GM18508 (cell line): ENCODE data around the gene FSTL5.
A peak's percentile ranks its signal among the peaks of the same experiment; 100 is the strongest.

Experiments
- ATAC-seq: cut with Tn5 transposase; IDR thresholded peaks from one replicate; pipeline ENCODE4 v1.9.1; 2021; ENCODE audit warnings: moderate number of reproducible peaks; ENCODE audit not compliant: insufficient read depth, unreplicated experiment

Gene FSTL5

GRCh38 chr4:161629694-161630441, 533.9 kb downstream of the FSTL5 start:
- no peak for ATAC-seq

GRCh38 chr4:161604516-161605300, 559.1 kb downstream of the FSTL5 start:
- ATAC-seq, result no peak

- no peak for ATAC-seq
These were observed 562.8 kb downstream of the FSTL5 start for GRCh38 chr4:161601011-161601410.

- ATAC-seq, result no peak
These were observed 568.5 kb downstream of the FSTL5 start for GRCh38 chr4:161595230-161595771.

- no peak for ATAC-seq
These were observed 578.8 kb downstream of the FSTL5 start for GRCh38 chr4:161585011-161585410.

DNA sequence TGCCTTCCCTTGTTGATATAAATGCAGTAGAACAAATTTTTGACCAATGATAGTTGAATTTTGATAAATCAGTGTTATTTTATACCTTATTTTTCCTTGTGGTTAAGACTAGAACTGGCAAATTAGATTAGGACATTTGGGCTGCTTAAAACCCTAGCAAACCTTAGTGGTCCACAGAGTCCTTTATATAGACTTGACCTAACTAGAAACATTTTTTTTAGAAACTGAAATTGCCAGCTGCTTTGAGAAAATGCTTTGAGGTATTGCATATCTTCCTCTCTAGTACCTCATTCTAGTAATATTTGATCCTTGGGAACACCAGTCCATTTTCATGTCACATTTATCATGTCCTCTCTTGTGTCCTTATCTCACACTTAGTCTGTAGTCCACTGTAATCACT, 580.3 kb downstream of the FSTL5 start:
- ATAC-seq, result no peak

DNA sequence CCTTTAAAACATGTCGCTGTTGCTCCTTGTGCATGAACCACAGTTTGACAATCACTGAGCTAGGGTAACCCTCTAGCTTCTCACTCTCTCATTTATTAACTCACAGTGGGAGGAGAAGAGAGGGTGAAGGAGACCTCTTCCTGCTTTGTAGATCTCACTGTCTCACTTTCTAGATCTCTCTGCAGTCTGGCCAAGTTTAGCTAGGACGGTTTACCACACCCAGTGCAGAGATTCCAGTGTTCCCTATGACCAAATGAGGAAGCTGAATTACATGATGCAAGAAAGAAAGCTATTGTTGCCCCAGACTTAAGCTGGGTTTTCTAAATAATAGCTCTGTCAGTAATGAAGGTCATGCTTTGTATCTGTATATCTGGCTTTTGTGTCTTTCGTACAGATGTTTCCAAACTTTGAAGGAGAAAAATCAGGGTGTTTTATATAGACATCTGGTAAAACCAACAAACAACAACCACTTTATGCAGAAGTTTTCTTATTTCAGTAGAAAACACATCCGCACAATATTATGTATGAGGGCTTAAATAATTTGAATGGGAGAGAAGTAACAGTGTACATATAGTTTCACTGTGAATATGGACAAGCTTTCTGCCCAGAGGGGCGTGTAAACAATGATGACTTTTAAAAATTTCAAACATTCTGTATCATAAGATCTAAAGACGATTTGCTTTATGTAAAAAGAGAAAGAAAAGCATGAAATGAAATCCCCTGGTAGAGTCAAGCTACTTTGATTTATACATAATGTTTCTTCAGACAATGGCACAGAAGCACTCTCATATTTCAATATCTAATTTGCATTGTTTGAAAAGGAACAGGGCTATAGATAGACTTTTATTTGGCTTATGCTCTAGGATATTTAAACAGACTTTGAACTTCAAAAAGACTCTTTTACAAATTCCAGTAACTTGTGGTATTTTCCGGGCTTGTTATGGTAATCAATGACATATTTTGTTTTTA, 582.3 kb downstream of the FSTL5 start:
- no peak for ATAC-seq

- ATAC-seq, result no peak
These were observed 586.1 kb downstream of the FSTL5 start for GRCh38 chr4:161577579-161578301.

DNA sequence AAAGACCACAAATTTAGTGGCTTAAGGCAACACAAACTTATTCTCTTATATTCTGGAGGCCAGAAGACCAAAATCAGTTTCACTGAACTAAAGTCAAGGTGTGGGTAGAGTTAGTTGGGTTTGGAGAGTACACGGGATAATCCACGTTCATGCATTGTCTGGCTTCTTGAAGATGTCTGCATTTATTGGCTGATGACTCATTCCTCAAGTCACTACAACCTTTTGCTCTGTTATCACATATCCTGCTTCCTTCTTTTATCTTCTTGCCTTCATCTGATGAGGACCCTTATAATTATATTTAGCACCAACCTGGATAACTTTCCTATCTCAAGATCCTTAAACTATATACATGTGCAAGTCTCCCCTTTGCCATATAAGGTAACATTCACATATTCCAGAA, 590.0 kb downstream of the FSTL5 start:
- no peak for ATAC-seq

DNA sequence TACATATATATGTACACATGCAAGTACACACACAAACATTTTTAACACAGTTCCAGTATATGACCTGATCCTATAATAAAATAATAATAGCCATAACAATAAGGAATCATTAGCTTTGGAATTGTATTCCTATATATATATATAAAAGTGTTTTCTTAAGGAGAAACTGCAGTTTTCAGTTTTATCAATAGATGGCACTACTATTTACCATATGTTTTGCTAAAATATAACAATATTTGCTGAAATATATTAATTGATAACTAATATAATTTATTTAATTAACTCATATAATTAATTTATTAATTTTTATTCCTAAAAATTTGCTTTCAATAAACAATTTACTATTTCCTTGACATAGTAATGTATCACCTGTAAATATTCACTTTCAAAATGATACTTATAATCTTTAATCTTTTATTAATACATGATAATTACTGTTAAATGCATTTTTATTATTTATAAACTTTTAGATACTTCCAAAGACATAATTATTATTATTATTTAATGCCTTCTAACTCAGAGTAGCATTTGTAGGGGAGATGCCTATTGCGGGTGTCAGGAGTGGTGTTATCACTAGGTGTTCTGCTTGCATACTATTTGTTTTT, 599.5 kb downstream of the FSTL5 start:
- no peak for ATAC-seq

DNA sequence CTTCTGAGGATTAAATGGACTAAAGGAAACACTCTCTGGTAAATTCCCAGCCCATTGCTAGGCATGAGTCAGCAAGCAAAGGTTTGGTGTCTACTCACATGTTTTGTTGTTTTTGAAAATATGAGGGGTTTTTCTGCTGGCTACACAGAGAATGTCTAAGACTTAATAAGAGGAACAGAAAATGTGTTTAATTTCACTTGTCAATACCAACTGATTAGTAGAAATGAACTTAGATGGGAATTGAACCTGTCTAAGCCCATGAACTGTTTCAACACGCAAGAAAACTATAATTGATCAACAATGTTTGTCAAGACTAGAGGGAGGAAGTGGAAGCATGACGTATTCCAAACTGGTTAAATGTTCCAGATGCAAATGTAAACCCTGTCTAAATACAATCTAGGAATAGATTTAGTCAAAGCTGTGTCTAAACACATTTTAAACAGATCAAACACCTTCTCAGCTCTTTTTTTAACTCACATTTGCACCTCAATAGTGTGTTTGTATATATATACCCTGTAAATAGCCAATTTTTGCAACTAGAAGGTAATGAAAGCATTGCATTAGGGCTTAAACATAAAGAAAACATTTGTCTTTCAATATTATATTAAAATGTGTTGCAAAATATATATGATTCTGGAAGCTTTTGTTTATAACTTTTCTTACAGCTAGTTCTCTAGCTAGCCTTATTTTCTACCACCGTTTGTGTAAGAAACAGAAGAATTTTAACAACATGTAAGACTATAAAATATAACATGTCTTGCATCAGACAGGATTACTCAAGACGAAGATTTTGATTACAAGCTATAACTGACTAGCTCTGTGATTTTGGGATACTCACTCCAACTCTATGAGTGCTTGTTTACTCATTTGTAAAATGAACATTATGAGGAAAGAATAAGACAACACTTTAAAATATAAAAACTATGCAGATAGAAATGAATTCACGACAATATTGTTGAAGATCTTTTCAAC, 607.8 kb downstream of the FSTL5 start:
- peak; percentile 88 for ATAC-seq

GRCh38 chr4:161554372-161554990, 609.3 kb downstream of the FSTL5 start:
- no peak for ATAC-seq

DNA sequence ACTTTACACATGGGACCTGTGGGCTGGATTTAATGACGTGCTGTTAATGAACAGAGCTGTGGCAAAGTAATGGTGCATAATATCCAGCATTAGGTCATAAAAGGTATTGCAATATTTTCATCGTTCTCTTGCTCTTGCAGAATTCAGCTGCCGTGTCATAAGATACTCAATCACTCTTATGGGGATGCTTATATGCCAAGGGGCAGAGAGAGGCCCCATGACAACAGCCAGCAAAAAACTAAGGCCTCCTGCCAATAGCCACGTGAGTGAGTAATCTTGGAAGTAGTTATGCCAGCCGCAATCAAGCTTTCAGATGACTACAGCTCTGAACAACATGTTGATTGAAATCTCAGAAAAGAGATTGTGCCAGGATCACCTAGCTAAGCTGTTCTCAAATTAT, 616.9 kb downstream of the FSTL5 start:
- ATAC-seq, result no peak

DNA sequence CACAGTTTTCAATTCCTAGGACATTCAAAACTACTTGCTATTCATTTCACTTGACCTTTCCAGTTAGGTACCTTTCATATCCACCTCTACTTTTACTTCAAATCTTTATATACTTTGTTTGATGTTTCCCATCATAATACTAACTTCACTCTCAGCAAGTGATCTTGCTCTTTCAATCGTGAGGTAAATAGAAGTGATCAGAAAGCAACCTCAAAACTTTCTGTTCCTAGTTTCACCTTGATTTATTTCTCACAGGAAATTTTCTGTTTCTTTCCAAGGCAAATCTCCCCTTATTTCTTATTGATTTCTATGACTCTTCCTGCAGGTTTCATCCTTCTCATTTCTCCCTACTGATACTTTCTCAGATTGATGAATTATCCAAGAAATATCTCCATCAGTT, 623.5 kb downstream of the FSTL5 start:
- ATAC-seq, result no peak

DNA sequence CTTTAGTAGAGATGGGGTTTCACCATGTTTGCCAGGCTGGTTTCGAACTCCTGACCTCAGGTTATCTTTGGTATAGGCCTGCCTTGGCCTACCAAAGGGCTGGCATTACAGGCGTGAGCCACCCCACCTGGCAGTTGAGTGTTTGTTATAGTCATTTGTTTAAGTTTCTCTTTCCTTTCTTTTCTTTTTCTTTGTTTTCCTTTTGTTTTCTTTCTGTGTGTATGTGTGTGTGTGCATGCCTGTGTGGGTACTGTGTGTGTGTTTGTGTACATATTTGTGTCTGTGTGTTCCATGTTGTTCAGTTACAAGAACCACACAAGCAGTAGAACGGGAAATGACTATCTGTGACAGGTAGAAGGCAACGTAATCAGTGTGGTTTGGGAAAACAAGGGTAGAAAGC, 624.9 kb downstream of the FSTL5 start:
- no peak for ATAC-seq

DNA sequence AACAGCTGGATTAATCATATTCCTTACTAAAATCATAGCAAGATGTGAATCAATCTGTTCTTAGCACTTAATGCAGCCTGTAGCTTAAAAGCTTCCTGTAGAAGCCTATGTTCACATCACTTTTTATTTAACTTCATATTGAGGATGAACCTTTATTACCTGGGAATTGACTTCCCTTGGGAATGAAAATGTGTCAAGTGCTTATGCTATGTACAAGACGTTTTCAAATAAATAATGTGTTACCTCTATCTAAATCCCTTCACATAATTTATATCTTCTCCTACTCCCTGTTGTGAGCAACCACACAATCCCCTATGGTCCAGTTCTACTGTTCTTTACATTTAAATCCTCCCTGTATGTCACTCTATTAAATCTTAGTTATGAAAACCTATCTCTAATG, 633.1 kb downstream of the FSTL5 start:
- ATAC-seq, result no peak

DNA sequence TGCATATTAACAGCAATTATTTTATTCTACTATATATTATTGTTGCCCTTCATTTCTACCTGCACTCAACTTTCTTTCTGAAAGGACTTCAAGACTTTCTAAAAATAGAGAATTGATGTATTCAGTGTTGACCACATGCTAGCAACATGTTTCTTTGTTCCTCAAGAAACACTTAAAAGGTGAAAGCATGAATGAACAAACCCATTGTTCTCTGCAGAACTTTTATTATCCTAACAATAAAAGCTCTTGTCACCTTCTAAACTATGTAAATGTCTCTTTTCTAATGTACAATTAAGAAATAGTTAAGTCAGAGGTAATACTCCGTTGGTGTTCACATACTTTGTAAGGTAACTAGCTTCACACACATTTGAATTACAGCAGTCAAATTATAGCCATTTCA, 638.7 kb downstream of the FSTL5 start:
- ATAC-seq, result no peak

GRCh38 chr4:161522031-161522430, 641.8 kb downstream of the FSTL5 start:
- ATAC-seq, result no peak
